Stomach smooth muscle (tissue), 2 donors: ENCODE data around the gene AQP2.

Experiments
- H3K27ac ChIP-seq: one replicate; pipeline ENCODE4 v1.7.0; 2013; ENCODE audit warnings: mild to moderate bottlenecking, low read length, inconsistent platforms
- H3K27me3 ChIP-seq, 2 donors: one replicate each; pipeline ENCODE4 v1.7.0; 2013; ENCODE audit warnings: low read length in 2 of 2; ENCODE audit not compliant: insufficient read depth in 2 of 2, control insufficient read depth in 1 of 2
- H3K36me3 ChIP-seq, 2 donors: one replicate each; pipeline ENCODE4 v1.7.0; 2013; ENCODE audit warnings: low read length in 2 of 2; ENCODE audit not compliant: control insufficient read depth in 2 of 2, insufficient read depth in 2 of 2
- H3K4me1 ChIP-seq: one replicate; pipeline ENCODE4 v1.7.0; 2013; ENCODE audit warnings: low read length; ENCODE audit not compliant: control insufficient read depth, insufficient read depth
- H3K4me3 ChIP-seq, 2 donors: one replicate each; pipeline ENCODE4 v1.7.0; 2013; ENCODE audit warnings: low read length in 2 of 2
- H3K9ac ChIP-seq, 2 donors: one replicate each; pipeline ENCODE4 v1.7.0; 2013; ENCODE audit warnings: low read length in 2 of 2, mild to moderate bottlenecking in 1 of 2
- H3K9me3 ChIP-seq, 2 donors: one replicate each; pipeline ENCODE4 v1.7.0; 2013; ENCODE audit warnings: low read length in 2 of 2; ENCODE audit not compliant: control insufficient read depth in 2 of 2
- donor health status: healthy.
- donor health status: Pancreatic carcinoma.

AQP2 gene

GRCh38 chr12:49973361-49973830 lies 22.9 kb downstream of the AQP2 start:
- Histone ChIP-seq H3K27me3 (peaks cover under 1 to 6% of the 10 kb centered on the region in 2 donors), H3K4me3 (no peak overlapping the region), H3K36me3 (no peaks in the 10 kb centered on the region), H3K9me3 (no peaks in the 10 kb centered on the region), H3K4me1 (peaks cover 20% of the 10 kb centered on the region), H3K9ac (no peak overlapping the region), H3K27ac (no peak overlapping the region)

- Histone ChIP-seq H3K27me3 (no peaks in the 10 kb centered on the region), H3K36me3 (no peaks in the 10 kb centered on the region), H3K4me3 (peak overlapping the region; percentile 21 to 35), H3K9ac (no peak overlapping the region), H3K27ac (peak overlapping the region; percentile 64), H3K4me1 (peaks cover 20% of the 10 kb centered on the region), H3K9me3 (no peaks in the 10 kb centered on the region)
These were observed 23.7 kb downstream of the AQP2 start for GRCh38 chr12:49974231-49974675.

GRCh38 chr12:49974677-49975317 lies 24.3 kb downstream of the AQP2 start:
- Histone ChIP-seq H3K27ac (peak overlapping the region; percentile 64), H3K9me3 (no peaks in the 10 kb centered on the region)

GRCh38 chr12:49975318-49975761 lies 24.8 kb downstream of the AQP2 start:
- Histone ChIP-seq H3K4me3 (peak overlapping the region; percentile 21 to 40), H3K4me1 (peaks cover 20% of the 10 kb centered on the region), H3K9ac (peak overlapping the region; percentile 31 to 42), H3K27me3 (no peaks in the 10 kb centered on the region), H3K27ac (peak overlapping the region; percentile 64), H3K36me3 (no peaks in the 10 kb centered on the region), H3K9me3 (no peaks in the 10 kb centered on the region)

More at GRCh38 chr12:49974677-49975317, 24.3 kb downstream of the AQP2 start:
- H3K36me3 ChIP-seq, result no peaks in the 10 kb centered on the region
- peak overlapping the region; percentile 21 to 40 for H3K4me3 ChIP-seq
- peak overlapping the region; percentile 31 to 42 for H3K9ac ChIP-seq
- peaks cover 20% of the 10 kb centered on the region for H3K4me1 ChIP-seq
- no peaks in the 10 kb centered on the region for H3K27me3 ChIP-seq

- H3K4me1 ChIP-seq, result peaks cover 20% of the 10 kb centered on the region
- no peak overlapping the region for H3K4me3 ChIP-seq
- H3K27ac ChIP-seq, result no peak overlapping the region
- no peaks in the 10 kb centered on the region for H3K27me3 ChIP-seq
- no peak overlapping the region for H3K9ac ChIP-seq
- no peaks in the 10 kb centered on the region for H3K9me3 ChIP-seq
- no peaks in the 10 kb centered on the region for H3K36me3 ChIP-seq
These were observed 26.0 kb downstream of the AQP2 start for GRCh38 chr12:49976557-49976956.

GRCh38 chr12:49978125-49978524 lies 27.6 kb downstream of the AQP2 start:
- H3K27me3 ChIP-seq, result no peaks in the 10 kb centered on the region
- H3K27ac ChIP-seq, result no peak overlapping the region
- H3K4me3 ChIP-seq, result no peak overlapping the region
- H3K9me3 ChIP-seq, result no peaks in the 10 kb centered on the region
- peaks cover 25% of the 10 kb centered on the region for H3K4me1 ChIP-seq
- H3K36me3 ChIP-seq, result no peaks in the 10 kb centered on the region
- no peak overlapping the region for H3K9ac ChIP-seq

GRCh38 chr12:49979016-49979586 lies 28.6 kb downstream of the AQP2 start:
- no peaks in the 10 kb centered on the region for H3K9me3 ChIP-seq
- no peak overlapping the region for H3K9ac ChIP-seq
- no peak overlapping the region for H3K4me3 ChIP-seq
- no peak overlapping the region for H3K27ac ChIP-seq
- no peaks in the 10 kb centered on the region for H3K27me3 ChIP-seq
- peaks cover 28% of the 10 kb centered on the region for H3K4me1 ChIP-seq
- H3K36me3 ChIP-seq, result no peaks in the 10 kb centered on the region

- H3K9me3 ChIP-seq, result no peaks in the 10 kb centered on the region
- peaks cover 28% of the 10 kb centered on the region for H3K4me1 ChIP-seq
- no peak overlapping the region for H3K4me3 ChIP-seq
- H3K36me3 ChIP-seq, result no peaks in the 10 kb centered on the region
- H3K27me3 ChIP-seq, result no peaks in the 10 kb centered on the region
- no peak overlapping the region for H3K27ac ChIP-seq
- H3K9ac ChIP-seq, result no peak overlapping the region
These were observed 29.3 kb downstream of the AQP2 start for GRCh38 chr12:49979791-49980190.

GRCh38 chr12:49980501-49981349 lies 30.2 kb downstream of the AQP2 start:
- Histone ChIP-seq H3K9ac (no peak overlapping the region), H3K27ac (no peak overlapping the region), H3K36me3 (no peaks in the 10 kb centered on the region), H3K4me3 (no peak overlapping the region), H3K9me3 (no peaks in the 10 kb centered on the region), H3K4me1 (peaks cover 19% of the 10 kb centered on the region), H3K27me3 (no peaks in the 10 kb centered on the region)

GRCh38 chr12:49982246-49983087 lies 31.9 kb downstream of the AQP2 start:
- H3K9me3 ChIP-seq, result no peaks in the 10 kb centered on the region
- H3K4me1 ChIP-seq, result peaks cover 22% of the 10 kb centered on the region
- H3K27ac ChIP-seq, result no peak overlapping the region
- no peak overlapping the region for H3K9ac ChIP-seq
- no peaks in the 10 kb centered on the region for H3K27me3 ChIP-seq
- no peaks in the 10 kb centered on the region for H3K36me3 ChIP-seq
- no peak overlapping the region for H3K4me3 ChIP-seq
